ENCODE results near the gene RASA1. TPM values are rescaled to one million over a fixed set of nuclear protein-coding genes. Genes with fewer than 3 reads are reported as not detected.
A peak's percentile ranks its signal among the peaks of the same experiment; 100 is the strongest.
"Not testable (repeated sequence)": the region's sequence is repeated elsewhere in the genome, so short reads cannot be mapped to it uniquely, and the experiment has no call there.

Gene RASA1
- polyA plus RNA-seq, 10 donors: 25.0 to 35.6 (median 30.5) TPM

- no peak for DNase-seq
These were observed 9.7 kb downstream of the RASA1 start for GRCh38 chr5:87277279-87277835.

GRCh38 chr5:87278590-87279100 lies 11.0 kb downstream of the RASA1 start:
- no peak for DNase-seq

DNA sequence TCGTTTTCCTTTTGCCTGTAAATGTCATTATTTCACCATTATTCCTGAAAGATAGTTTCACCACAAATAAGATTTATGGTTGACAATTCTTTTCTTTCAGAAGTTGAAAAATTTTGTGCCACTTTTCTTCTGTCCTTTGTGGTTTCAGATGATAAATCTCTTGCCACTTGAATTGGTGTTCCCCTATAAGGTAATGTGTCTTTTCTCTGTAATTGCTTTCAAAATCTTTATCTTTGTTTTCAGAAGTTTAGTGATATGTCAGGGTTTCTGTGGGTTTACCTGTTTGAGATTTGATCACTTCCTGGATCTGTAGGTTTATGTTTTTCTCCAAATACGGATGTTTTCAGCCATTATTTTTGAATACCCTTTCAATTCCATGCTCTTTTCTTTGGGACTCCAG lies 14.6 kb downstream of the RASA1 start:
- no peak for DNase-seq

DNA sequence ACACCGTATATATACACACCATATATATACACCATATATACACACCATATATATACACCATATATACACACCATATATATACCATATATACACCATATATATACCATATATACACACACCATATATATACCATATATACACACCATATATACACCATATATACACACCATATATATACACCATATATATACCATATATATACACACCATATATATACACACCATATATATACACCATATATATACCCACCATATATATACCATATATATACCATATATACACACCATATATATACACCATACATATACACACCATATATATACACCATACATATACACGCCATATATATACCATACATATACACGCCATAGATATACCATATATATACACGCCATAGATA lies 19.6 kb downstream of the RASA1 start:
- not testable (repeated sequence) for DNase-seq

- peak in 1 of 3 donors; percentile 6 for DNase-seq
These were observed 31.1 kb downstream of the RASA1 start for GRCh38 chr5:87298692-87299362.

DNA sequence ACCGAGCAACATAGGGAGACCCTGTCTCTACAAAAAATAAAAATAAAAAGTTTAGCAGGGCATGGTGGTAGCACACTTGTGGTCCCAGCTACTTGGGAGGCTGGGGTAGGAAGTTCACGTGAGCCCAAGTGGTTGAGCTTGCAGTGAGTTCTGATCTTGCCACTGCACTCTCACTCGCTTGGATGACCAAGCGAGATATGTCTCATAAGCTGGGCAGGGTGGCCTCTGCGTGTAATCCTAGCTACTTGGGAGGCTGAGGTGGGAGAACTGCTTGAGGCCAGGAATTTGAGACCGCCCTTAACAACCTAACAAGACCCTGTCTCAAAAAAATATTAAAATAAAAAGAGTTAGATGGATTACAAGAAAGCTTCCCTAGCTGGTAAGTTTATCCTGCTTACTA lies 32.5 kb downstream of the RASA1 start:
- no peak for DNase-seq

DNA sequence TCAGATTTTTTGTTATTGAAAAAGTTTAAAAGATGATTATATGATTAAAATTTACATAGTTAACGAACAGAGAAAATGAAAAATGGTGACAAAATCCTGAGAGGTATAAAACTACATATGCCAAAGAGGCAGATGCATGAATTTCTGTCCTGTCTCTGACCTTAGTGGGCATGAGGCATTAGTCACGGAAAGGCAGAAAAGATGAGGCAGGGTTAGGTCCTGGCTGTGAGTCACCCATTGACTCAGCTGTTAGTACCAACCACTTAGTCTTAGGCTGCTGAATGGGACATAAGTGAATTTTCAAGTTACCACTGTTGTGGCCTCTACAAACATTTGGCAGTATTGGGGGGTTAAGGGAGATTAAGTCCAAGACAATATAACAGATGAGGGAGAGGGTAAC lies 33.1 kb downstream of the RASA1 start:
- peak in 1 of 3 donors; percentile 63 for DNase-seq

DNA sequence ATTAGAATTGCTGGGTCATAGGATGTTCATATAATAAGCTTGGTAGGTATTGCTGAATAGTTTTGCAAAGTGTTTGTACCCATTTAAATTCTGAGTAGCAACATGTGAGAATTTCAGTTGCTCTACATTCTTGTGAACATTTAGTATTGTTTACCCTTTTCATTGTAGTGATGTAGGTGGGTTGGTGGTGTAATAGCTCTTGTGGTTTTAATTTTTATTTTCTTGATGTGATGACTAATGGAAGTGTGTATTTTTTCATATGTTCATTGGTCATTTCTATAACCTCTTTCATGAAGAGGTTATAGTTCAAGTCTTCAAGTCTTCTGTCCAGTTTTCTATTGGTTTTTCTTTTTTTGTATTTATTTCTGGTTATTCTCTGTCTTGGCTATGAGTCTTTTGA lies 34.4 kb downstream of the RASA1 start:
- DNase-seq: no peak

GRCh38 chr5:87303324-87303723 lies 35.6 kb downstream of the RASA1 start:
- DNase-seq: no peak

DNA sequence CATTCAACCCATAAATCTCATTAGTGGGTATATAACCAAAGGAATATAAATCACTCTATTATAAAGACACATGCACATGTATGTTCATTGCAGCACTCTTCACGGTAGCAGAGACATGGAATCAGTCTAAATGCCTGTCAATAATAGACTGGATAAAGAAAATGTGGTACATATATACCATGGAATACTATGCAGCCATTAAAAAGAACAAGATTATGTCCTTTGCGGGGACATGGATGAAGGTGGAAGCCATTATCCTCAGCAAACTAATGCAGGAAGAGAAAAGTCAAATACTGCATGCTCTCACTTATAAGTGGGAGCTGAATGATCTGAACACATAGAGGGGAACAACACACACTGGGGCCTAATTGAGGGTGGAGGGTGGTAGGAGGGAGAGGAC lies 38.4 kb downstream of the RASA1 start:
- not testable (repeated sequence) for DNase-seq

DNA sequence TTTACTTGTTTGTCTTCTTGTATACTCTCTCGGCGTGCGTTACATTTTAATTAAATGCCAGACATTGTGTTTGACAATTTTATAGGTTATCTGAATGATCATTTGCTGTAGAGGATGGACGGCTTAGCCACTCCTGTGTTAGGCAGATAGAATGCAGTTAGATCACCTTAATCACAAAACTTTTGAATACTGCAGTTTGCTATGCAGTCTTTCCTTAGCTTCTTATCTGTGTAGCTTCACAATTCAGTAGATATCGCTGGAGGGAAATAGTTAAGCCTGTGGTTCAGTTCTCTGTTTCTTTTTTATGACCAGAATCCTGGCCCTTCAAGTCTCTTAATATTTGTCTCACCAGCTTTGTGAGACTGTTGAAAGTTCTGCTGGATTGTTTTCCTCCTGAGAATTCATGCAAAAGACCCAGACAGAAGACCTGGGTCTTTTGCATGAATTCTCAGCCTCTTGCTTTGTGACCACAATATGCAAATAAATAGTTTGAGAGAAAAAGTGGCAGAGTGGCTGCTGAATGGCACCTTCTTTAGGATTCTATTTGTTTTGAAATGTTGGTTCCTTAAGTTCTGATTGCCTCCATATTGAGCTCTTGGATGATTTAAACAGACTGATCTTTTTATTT lies 40.2 kb downstream of the RASA1 start:
- DNase-seq: no peak

DNA sequence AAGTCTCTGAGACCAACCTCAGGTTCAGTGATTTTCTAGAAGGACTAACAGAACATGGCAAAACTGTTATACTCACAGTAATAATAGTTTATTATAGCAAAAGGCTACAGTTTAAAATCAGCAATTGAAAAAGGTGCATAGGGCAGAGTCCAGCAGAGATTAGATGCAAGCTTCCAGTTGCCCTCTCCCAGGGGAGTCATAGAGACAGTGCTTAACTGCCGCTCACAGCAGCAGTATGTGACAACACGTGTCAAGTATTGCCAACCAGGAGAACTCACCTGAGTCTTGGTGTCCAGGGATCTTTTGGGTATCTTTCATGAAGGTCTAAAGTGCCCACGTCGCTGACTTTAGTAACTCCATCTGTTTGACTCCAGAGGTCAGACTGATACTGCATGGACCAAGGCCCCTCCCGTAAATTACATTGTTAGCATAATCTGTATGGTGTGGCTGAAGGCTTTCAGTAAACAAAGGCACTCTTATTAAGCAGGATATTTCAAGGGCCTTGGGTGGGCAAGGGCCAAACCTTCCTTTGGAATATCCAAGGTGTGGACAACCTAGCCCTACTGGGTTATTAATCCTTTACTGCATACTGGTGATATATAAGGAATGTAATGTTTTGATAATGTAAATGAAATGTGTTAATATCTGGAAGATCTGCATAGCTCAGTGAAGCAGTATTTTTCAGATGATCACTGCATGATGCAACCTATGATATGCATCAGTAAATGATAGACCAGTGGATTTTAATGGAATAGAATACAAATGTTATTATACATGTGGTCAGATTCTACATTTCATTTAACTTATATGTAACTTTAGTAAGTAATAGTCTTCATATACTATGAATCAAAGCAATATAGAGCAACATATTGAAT lies 44.0 kb downstream of the RASA1 start:
- no peak for DNase-seq

DNA sequence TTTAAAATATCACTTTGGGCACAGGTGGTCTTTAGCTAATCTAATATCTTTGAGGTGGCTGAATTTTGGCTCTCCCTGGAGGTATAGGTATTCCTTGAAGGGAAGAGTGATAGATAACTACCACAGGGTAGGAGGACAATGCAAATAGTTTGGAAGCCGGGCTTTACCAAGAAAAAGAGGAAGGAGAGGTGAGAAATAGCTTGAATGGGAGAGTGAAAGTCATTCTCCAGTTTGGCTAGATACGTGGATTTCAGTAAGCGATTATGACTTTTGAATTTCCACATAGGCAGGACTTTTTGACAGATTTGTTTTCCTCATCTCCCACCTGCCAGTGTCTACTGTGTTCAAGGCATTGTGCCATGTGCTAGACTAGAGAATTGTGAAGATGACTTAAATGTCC lies 45.5 kb downstream of the RASA1 start:
- DNase-seq: no peak

- DNase-seq: no peak
These were observed 51.8 kb downstream of the RASA1 start for GRCh38 chr5:87319469-87319868.

- no peak for DNase-seq
These were observed 53.9 kb downstream of the RASA1 start for GRCh38 chr5:87321605-87322004.

- DNase-seq: no peak
These were observed 54.7 kb downstream of the RASA1 start for GRCh38 chr5:87322381-87322780.

GRCh38 chr5:87327998-87328397 lies 60.3 kb downstream of the RASA1 start:
- DNase-seq: no peak

DNA sequence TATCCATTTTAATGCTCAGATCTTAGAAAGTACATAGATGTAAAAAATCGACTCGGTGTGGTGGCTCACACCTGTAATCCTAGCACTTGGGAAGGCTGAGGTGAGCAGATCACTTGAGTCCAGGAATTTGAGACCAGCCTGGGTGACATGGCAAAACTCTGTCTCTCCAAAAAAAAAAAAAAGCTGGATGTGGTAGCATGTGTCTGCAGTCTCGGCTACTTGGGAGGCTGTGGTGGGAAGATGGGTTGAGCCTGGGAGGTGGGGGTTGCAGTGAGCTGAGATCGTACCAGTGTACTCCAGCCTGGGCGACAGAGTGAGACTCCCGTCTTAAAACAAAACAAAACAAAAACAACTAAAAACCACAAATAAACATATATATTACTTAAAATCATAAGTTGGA lies 61.4 kb downstream of the RASA1 start:
- DNase-seq: no peak

DNA sequence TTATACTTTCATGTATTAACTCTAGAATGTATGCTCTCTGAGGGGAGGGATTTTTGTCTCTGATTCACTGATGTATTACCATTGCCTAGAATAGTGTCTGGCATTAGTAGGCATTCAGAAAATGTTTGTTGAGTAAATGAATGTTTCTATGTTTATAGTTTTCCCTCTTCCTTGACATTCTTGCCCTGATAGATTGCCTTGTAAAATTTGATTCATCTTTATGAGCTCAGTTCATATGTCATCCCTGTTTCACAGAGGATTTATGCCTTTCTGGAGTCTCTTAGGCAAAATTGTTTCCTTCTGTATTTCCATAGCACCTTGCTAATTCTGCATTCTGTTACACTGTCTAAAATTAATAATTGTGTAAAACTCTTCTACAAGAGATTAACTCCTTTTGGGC lies 72.3 kb downstream of the RASA1 start:
- no peak for DNase-seq

- DNase-seq: no peak
These were observed 73.0 kb downstream of the RASA1 start for GRCh38 chr5:87340716-87341115.

DNA sequence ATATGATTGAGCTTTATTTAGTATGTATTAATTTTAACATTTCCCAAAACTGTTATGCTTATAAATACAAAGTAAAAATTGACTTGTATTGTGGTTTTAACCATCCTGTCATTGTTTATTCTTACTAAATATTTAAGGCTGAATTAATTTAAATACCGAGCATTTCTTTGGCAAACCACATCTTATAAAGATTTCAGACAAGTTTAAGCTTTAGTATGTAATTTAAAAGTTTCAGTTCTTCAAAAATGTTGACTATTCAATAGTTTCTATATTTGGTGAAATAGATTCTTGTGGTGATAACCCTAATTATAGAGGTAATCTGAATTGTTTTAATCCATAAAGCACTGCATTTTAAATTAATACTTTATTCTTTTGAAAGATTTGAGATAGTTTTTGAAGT lies 79.6 kb downstream of the RASA1 start:
- no peak for DNase-seq

GRCh38 chr5:87347841-87348240 lies 80.2 kb downstream of the RASA1 start:
- no peak for DNase-seq

Data from muscle of back (tissue), 11 donors.